Adipose tissue (tissue), 3 donors: ENCODE measurements around the gene MOSPD2. TPM values are rescaled to one million over a fixed set of nuclear protein-coding genes. Genes with fewer than 3 reads are reported as not detected.

Experiments
- H3K27ac ChIP-seq: one replicate; pipeline ENCODE4 v1.5.1; 2013; ENCODE audit warnings: low read depth, low read length
- WGBS, 3 donors: extraction: QIAGEN DNeasy Blood & Tissue Kit; methylation state at CpG; one replicate each; pipeline ENCODE4 v1.1.7; 2013; 5-methylcytosine and 5-hydroxymethylcytosine counted together
- polyA plus RNA-seq, 3 donors: library from polyadenylated mRNA; stranded (reverse); fragments of 200-250 nt; gene quantifications; one replicate each; pipeline ENCODE4 v1.2.3, GENCODE V29; 2013
- donor health status: healthy with polysubstance abuse.
- donor health status: Bipolar disorder and iron deficiency.
- donor health status: healthy.

MOSPD2 gene
- polyA plus RNA-seq, 3 donors = 3.8 to 8.5 (median 6.4) TPM

DNA sequence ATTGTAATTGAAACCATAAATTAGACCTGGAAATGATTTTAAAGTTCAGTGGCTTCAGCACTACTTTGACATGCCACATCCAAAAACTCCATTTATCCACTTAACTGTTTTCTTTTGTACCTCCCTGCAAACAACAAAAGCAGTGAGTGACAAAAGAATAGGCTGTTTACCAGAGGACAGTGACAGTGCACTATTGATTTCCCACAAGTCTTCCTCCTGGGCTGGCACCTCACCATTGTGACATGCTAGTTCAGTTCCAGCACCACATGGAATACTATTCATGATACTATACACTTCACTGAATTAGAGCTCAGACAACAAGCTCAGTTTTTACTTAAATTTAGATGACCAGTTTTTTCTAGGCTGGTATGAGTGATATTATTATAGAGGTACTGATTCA lies 29.3 kb downstream of the MOSPD2 start:
- no peak overlapping the region for H3K27ac ChIP-seq

GRCh38 chrX:14903891-14904290 lies 30.7 kb downstream of the MOSPD2 start:
- WGBS, 3 donors = 55 to 89% (median 67%) methylated on average over 2 of the region's 2 CpGs
- no peak overlapping the region for H3K27ac ChIP-seq

DNA sequence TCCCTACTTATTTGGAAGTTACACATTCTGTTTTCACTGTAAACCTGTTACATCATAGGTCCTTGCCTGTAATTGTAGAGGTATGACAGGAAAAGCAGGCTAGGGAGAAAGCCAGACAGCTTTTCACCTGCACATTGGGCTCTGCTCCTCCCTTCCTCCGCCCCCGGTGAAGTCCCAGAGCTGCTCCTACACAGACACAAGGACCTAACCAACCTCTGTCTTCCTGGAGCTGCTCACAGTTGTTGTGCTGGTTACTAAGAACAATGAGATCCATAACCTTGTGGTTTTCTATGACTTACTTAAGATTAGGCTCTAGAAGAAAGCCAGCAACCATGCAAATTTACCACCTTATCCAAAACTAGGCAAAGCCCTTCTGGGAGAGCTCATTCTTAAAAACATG lies 40.0 kb downstream of the MOSPD2 start:
- WGBS, 3 donors = 79 to 92% (median 81%) methylated on average over 2 of the region's 2 CpGs

GRCh38 chrX:14915596-14915995 lies 42.4 kb downstream of the MOSPD2 start:
- WGBS, 3 donors = 89 to 100% (median 96%) methylated on average over 3 of the region's 3 CpGs
- H3K27ac ChIP-seq = no peak overlapping the region

More for the DNA sequence above, 40.0 kb downstream of the MOSPD2 start:
- H3K27ac ChIP-seq = no peak overlapping the region

- WGBS, 3 donors = 72 to 87% (median 81%) methylated on average over 3 of the region's 3 CpGs
These were observed 42.9 kb downstream of the MOSPD2 start for GRCh38 chrX:14916017-14916674.

GRCh38 chrX:14919407-14919806 lies 46.2 kb downstream of the MOSPD2 start:
- 38 to 52% (median 48%) methylated on average over 2 of the region's 2 CpGs for WGBS, 3 donors
- H3K27ac ChIP-seq = no peak overlapping the region

More at GRCh38 chrX:14916017-14916674, 42.9 kb downstream of the MOSPD2 start:
- H3K27ac ChIP-seq = no peak overlapping the region

- WGBS, 3 donors = 77 to 98% (median 81%) methylated on average over 2 of the region's 2 CpGs
- no peak overlapping the region for H3K27ac ChIP-seq
These were observed 47.0 kb downstream of the MOSPD2 start for GRCh38 chrX:14920196-14920595.

DNA sequence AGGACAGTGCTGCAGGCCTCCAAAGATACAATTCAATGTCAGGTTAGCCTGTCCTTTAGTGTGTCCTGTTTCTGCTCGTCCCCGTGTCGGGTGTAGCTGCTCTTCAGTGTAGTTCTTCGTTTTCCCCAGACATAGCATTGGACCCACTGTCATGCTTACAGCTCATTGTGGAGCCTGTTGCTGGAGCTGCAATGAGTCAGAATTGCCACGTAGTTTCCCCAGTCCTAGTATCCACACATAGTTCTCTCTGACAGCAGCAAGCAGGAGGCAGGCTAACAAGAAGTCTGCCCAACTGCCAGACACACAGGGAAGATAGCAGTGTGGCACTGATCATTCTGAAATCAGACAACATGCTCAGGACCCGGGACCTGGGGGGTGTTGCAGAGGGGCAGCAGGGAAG lies 49.2 kb downstream of the MOSPD2 start:
- H3K27ac ChIP-seq = no peak overlapping the region
- WGBS, 3 donors = 76 to 97% (median 89%) methylated on average over 6 of the region's 6 CpGs

DNA sequence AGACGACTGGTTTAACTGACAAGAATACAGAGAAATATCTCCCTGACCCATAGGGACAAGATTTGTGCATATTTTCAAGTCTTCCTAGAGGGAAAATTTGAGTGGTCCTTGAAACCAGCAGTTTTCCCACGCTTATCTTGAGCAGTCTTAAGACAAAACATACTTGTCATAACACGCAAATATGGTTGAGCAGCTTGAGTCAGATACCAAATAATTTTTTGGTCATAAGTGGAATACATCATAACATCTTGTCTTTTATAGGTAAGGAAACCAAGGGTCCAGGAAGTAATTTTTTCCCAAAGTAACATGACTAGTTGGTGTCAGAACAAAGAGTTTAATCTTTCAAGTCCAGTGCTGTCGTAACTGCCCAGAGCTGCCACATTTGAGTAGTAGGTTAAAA lies 50.5 kb downstream of the MOSPD2 start:
- WGBS, 3 donors = 74 to 92% (median 78%) methylated on average over 4 of the region's 4 CpGs
- H3K27ac ChIP-seq = no peak overlapping the region

- H3K27ac ChIP-seq = no peak overlapping the region
- WGBS, 3 donors = 48 to 86% (median 55%) methylated on average over 1 of the region's 1 CpG
These were observed 53.2 kb downstream of the MOSPD2 start for GRCh38 chrX:14926471-14926870.

DNA sequence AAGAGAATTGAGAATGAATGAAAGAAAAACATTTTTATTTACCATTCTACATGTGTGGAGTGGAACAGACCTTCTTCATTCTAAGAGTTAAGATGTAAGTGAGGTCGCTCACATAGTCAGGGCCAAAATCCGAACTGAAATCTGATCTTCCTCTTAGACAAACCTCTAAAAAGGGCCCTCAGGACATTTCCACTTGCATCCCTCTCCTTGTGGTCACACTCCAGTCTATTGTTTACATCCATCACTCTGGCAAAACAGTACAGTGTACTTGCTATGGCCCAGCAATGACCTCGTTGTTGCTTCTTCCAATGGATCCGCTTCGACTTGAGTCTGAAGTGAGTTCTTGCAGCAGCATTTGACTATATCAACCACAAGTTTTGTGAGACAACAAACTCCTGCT lies 54.2 kb downstream of the MOSPD2 start:
- no peak overlapping the region for H3K27ac ChIP-seq
- WGBS, 3 donors = 57 to 62% (median 59%) methylated on average over 5 of the region's 5 CpGs

DNA sequence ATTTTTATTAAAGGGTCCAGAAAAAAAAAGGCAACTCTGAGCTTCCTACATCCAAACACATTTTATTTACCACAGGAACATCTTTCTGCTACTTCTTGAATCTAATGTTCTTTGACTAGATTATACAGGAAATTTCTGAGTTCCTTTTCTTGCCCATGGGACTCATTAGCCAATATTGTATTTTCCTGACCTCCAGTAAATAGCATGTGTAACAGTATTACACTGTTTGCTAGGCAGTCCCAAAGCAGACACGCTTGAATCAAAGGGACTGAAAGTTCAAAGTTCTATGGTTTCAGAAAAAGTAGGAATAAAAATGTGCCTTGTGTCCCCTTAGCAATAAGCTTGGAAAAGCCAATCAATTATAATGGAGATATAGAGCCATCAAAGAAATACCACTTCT lies 57.4 kb downstream of the MOSPD2 start:
- WGBS, 3 donors = 40 to 64% (median 54%) methylated on average over 1 of the region's 1 CpG
- H3K27ac ChIP-seq = no peak overlapping the region

GRCh38 chrX:14932136-14932535 lies 58.9 kb downstream of the MOSPD2 start:
- 50 to 90% (median 79%) methylated on average over 1 of the region's 1 CpG for WGBS, 3 donors

GRCh38 chrX:14934423-14934822 lies 61.2 kb downstream of the MOSPD2 start:
- 41 to 86% (median 72%) methylated on average over 1 of the region's 1 CpG for WGBS, 3 donors

More at GRCh38 chrX:14932136-14932535, 58.9 kb downstream of the MOSPD2 start:
- H3K27ac ChIP-seq = no peak overlapping the region

GRCh38 chrX:14936561-14936960 lies 63.3 kb downstream of the MOSPD2 start:
- no peak overlapping the region for H3K27ac ChIP-seq
- 70 to 86% (median 71%) methylated on average over 5 of the region's 5 CpGs for WGBS, 3 donors

More at GRCh38 chrX:14934423-14934822, 61.2 kb downstream of the MOSPD2 start:
- no peak overlapping the region for H3K27ac ChIP-seq

- WGBS, 3 donors = 50 to 90% (median 85%) methylated on average over 2 of the region's 2 CpGs
- no peak overlapping the region for H3K27ac ChIP-seq
These were observed 66.4 kb downstream of the MOSPD2 start for GRCh38 chrX:14939644-14940043.

GRCh38 chrX:14941301-14941700 lies 68.1 kb downstream of the MOSPD2 start:
- 63 to 74% (median 66%) methylated on average over 3 of the region's 3 CpGs for WGBS, 3 donors
- no peak overlapping the region for H3K27ac ChIP-seq

GRCh38 chrX:14942341-14942740 lies 69.1 kb downstream of the MOSPD2 start:
- WGBS, 3 donors = 79 to 88% (median 83%) methylated on average over 3 of the region's 3 CpGs

GRCh38 chrX:14943962-14944361 lies 70.7 kb downstream of the MOSPD2 start:
- 83 to 92% (median 90%) methylated on average over 2 of the region's 2 CpGs for WGBS, 3 donors
- no peak overlapping the region for H3K27ac ChIP-seq

More at GRCh38 chrX:14942341-14942740, 69.1 kb downstream of the MOSPD2 start:
- no peak overlapping the region for H3K27ac ChIP-seq

DNA sequence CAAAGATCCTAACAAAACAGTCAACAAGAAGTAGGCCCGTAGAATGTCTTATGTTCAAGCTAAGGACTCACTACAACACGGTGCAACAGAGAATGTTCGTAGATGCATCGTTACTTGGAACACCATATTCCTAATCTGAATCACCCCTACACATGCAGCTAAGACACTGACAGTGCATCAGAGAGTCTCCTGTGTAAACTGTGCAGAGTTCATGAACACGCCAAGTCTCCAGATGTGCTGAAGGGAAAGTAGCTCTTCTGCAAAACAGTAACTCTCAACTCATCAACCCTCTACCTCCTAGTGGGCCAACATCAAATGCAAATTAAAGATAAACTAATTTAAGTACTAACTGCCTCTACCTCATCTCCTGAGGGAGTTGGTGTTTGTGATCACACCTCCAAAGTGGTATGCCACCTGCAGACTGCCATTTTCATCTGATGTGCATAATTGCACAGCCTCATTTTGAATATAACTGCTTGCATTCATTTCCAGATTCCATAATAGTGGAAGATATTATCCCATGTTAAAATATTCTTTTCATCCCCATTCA lies 73.5 kb downstream of the MOSPD2 start:
- WGBS, 3 donors = 85 to 93% (median 92%) methylated on average over 5 of the region's 5 CpGs
- H3K27ac ChIP-seq = no peak overlapping the region
